Peyer's patch (tissue), 4 donors: Measurements from ENCODE around the gene TPP2. TPM values are rescaled to one million over a fixed set of nuclear protein-coding genes. Genes with fewer than 3 reads are reported as not detected.

Source experiments
- DNase-seq, 3 donors: peaks; one replicate each; pipeline ENCODE4 v3.0.0-alpha.2; 2017 to 2019
- H3K27ac ChIP-seq, 4 donors: fragments of 200-600 bp; sonication (generic); one replicate each; pipeline ENCODE4 v1.5.1; 2016 to 2019
- H3K27me3 ChIP-seq, 2 donors: fragments of 200-600 bp; sonication (generic); one replicate each; pipeline ENCODE4 v1.5.1; 2019
- H3K36me3 ChIP-seq, 3 donors: fragments of 200-600 bp; sonication (generic); one replicate each; pipeline ENCODE4 v1.5.1; 2016 to 2019
- H3K4me1 ChIP-seq, 4 donors: fragments of 200-600 bp; sonication (generic); one replicate each; pipeline ENCODE4 v1.5.1; 2016 to 2019
- H3K4me3 ChIP-seq, 4 donors: fragments of 200-600 bp; sonication (generic); 1 replicate in 3 of 4; 2 replicates in 1 of 4; pipeline ENCODE4 v1.5.1; 2016 to 2019; ENCODE audit warnings: mild to moderate bottlenecking in 1 of 4
- H3K9me3 ChIP-seq, 4 donors: fragments of 200-600 bp; sonication (generic); one replicate each; pipeline ENCODE4 v1.5.1; 2016 to 2019; ENCODE audit warnings: mild to moderate bottlenecking in 1 of 4
- POLR2A ChIP-seq, 2 donors: fragments of 450-650 bp; IDR thresholded peaks; one replicate each; pipeline ENCODE4 v1.5.1; 2017; ENCODE audit warnings: antibody characterized with exemption in 2 of 2, mild to moderate bottlenecking in 2 of 2, moderate library complexity in 2 of 2
- total RNA-seq, 4 donors: library from RNA; depleted of rRNA; stranded (reverse); fragments of >200 nt; gene quantifications; one replicate each; pipeline ENCODE4 v1.1.0, GENCODE V29; 2016
- TF ChIP-seq, protein P1 (sequence below), 6 experiments: fragments of 450-650 bp in 4 of 6; fragments of 200-600 bp in 2 of 6; sonication (generic) in 1 of 6; IDR thresholded peaks; one replicate each; pipeline ENCODE4 v1.5.1; 2017 to 2019; ENCODE audit warnings: antibody characterized with exemption in 6 of 6, mild to moderate bottlenecking in 3 of 6, moderate library complexity in 1 of 6

TPP2 gene
- total RNA-seq, 4 donors from 2014 or later, result 20.0 to 52.0 (median 28.6) TPM

DNA sequence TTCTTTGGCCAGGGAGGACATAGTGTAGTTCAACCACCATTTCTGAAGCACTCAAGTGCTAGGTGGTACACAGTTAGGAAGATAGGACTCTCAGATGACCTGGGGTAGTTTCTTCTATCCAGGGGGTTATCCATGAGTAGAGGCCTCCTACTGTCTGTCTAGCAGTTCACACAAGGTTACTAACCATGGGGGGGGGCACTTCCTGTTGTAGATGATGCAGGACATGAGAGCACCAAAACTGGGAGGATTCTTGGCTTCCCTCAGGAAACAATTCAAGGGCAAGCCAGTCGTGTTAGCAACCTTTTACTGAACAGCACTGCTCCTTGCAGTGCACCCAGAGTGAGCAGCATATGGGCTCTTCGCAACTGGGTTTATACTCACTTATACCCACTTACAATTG, 8.9 kb upstream of the TPP2 start:
- Histone ChIP-seq H3K9me3 (no peaks in the 10 kb centered on the region), H3K36me3 (no peaks in the 10 kb centered on the region), H3K4me3 (no peak overlapping the region), H3K27me3 (no peaks in the 10 kb centered on the region), H3K4me1 (peaks cover 0 to 6% (median 0%) of the 10 kb centered on the region in 4 donors), H3K27ac (no peak overlapping the region)
- DNase-seq, result no peak
- TF ChIP-seq, protein P1, sequence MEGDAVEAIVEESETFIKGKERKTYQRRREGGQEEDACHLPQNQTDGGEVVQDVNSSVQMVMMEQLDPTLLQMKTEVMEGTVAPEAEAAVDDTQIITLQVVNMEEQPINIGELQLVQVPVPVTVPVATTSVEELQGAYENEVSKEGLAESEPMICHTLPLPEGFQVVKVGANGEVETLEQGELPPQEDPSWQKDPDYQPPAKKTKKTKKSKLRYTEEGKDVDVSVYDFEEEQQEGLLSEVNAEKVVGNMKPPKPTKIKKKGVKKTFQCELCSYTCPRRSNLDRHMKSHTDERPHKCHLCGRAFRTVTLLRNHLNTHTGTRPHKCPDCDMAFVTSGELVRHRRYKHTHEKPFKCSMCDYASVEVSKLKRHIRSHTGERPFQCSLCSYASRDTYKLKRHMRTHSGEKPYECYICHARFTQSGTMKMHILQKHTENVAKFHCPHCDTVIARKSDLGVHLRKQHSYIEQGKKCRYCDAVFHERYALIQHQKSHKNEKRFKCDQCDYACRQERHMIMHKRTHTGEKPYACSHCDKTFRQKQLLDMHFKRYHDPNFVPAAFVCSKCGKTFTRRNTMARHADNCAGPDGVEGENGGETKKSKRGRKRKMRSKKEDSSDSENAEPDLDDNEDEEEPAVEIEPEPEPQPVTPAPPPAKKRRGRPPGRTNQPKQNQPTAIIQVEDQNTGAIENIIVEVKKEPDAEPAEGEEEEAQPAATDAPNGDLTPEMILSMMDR (IDR thresholded peaks at IDR 0.05), result no peak
- TF ChIP-seq POLR2A (IDR thresholded peaks at IDR 0.05), result no peak

DNA sequence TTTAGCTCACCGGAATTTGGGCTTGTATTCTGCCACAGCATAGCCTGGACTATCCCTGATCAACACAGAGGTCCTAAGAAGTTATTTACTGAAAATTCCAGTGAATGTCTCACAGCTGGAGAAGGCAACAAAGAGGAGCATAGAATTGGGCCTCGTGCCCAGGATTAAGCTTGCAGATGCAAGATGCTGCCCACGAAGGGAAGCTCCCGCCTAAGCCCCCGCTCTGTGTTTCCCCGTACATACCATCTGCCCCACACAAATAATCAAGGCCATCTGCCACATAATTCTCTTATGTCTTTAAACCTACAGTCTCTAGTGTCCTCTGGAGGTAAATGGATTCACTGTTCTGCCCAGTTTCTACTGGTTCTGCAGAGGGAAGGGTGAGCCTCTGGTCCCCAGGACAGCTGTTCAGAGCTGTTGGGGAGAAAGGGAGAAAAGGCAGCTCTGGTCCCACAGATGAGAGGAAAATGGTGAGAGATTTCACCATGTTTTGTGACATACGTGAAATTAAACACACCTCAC, 7.4 kb upstream of the TPP2 start:
- Histone ChIP-seq H3K4me3 (no peak overlapping the region), H3K36me3 (no peaks in the 10 kb centered on the region), H3K4me1 (peaks cover 0 to 9% (median 0%) of the 10 kb centered on the region in 4 donors), H3K9me3 (no peaks in the 10 kb centered on the region), H3K27ac (no peak overlapping the region), H3K27me3 (no peaks in the 10 kb centered on the region)
- TF ChIP-seq, protein P1 (IDR thresholded peaks at IDR 0.05), result no peak
- no peak for TF ChIP-seq POLR2A (IDR thresholded peaks at IDR 0.05)
- DNase-seq, result no peak

DNA sequence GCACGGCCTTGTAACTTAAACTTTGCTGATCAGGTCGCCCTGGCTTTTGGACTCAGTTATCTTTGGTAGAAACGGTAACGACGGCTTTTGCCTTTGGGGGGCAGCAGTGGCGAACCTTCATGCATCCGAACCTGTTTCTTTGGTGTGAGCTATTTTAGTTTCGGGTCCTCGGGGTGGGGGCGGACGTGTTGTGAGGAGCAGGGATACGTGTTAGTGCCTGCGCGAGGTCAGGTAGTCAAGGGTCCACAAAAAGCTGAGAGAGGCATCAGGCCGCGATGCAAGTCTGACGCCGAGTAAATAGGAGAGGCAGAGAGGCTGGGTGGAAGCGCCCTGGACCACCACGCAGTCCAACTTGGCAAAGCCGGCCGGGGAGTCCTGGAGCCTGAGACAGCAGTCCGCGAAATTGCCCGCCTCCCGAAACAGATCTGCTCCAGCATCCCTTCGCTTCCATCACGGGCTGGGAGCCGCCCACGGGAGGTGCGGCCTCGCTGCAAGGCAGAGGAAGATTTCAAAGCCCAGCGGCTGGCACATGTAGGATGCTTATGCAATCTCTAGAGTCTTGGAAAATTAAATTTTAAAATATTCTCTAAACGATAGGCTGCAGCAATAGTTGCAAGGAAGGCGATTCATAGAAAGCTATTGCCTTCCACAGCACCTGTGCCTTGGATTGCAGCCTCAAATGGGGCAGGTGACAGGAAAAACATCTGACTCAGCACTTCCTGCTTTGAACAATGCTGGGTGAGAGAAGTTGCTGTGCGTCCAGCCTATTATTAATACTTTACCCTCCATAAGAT, 4.6 kb upstream of the TPP2 start:
- H3K9me3 ChIP-seq, result no peaks in the 10 kb centered on the region
- DNase-seq, result peak; percentile 73 to 91 (median 86)
- peak overlapping the region; percentile 43 to 73 (median 63) for H3K4me3 ChIP-seq
- TF ChIP-seq POLR2A (IDR thresholded peaks at IDR 0.05), result no peak
- TF ChIP-seq, protein P1 (IDR thresholded peaks at IDR 0.05), result peak; percentile 51 to 63 (median 60)
- no peaks in the 10 kb centered on the region for H3K36me3 ChIP-seq
- H3K27me3 ChIP-seq, result no peaks in the 10 kb centered on the region
- peaks cover 0 to 9% (median 0%) of the 10 kb centered on the region in 4 donors for H3K4me1 ChIP-seq
- peak overlapping the region; percentile 68 to 88 (median 72) for H3K27ac ChIP-seq

DNA sequence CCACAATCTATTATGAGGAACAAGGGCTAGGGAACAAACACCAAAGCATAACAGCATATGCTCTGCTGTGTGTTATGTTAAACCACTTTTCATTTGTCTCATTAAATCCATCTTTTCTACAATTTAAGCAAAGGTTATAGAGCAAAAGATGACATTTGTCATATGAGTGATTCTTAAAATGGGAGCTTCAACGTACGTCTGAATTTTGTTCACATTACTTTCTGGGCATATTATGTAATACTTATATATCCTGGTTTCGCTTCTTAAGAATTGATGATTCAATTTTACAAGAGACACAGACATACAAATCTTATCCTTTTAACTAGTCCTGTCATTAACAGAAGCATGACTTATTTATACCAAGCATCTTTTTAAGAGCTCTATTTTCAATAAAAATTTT, 3.3 kb upstream of the TPP2 start:
- no peak for DNase-seq
- H3K4me1 ChIP-seq, result peaks cover 0 to 16% (median 0%) of the 10 kb centered on the region in 4 donors
- TF ChIP-seq, protein P1 (IDR thresholded peaks at IDR 0.05), result no peak
- TF ChIP-seq POLR2A (IDR thresholded peaks at IDR 0.05), result no peak
- no peaks in the 10 kb centered on the region for H3K27me3 ChIP-seq
- no peaks in the 10 kb centered on the region for H3K36me3 ChIP-seq
- no peaks in the 10 kb centered on the region for H3K9me3 ChIP-seq
- no peak overlapping the region for H3K4me3 ChIP-seq
- H3K27ac ChIP-seq, result peak overlapping the region in 1 of 4 donors; percentile 68

DNA sequence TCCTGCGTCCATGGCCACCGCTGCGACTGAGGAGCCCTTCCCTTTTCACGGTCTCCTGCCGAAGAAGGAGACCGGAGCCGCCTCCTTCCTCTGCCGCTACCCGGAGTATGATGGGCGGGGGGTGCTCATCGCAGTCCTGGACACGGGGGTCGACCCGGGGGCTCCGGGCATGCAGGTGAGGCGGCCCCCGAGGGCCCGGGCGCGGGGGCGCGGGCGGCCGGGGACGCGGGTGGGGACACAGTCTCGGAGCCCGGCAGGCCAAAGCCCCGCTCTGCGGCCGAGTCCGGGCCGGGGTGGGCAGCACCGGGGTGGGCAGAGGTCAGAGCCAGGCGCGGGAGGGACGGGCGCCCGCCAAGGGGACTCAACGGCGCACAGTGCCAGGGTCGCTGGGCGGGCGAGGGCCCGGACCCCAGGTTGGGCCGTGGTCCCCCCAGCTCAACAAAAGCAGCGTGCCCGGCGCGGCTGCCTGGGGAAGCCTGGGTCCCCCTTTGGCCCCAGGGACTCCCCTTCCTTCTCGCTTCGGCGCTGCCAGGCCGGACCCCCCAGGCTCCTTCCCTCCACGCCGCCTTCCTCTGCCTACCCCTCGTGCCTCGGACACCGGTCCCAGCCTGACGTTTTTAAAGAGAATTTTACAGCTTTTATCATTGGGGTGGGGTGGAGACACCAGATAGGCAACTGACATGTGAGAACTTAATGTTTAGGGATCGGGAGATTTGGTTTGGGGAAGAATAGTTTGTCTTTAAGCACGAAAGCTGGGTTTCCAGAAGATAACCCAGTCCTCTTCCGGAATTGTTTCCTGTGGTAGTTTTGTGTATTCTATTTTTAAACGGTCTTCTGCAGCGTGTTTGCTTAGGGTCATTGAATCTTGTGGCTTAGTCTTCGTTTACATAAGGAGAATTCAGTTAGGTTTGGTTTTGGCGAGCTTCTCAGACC, 509 bp downstream of the TPP2 start:
- H3K36me3 ChIP-seq, result no peaks in the 10 kb centered on the region
- TF ChIP-seq, protein P1 (IDR thresholded peaks at IDR 0.05), result no peak
- no peak for TF ChIP-seq POLR2A (IDR thresholded peaks at IDR 0.05)
- peak overlapping the region; percentile 97 to 99 (median 98) for H3K27ac ChIP-seq
- peak overlapping the region; percentile 82 to 96 (median 88) for H3K4me3 ChIP-seq
- peaks cover 0 to 25% (median 0%) of the 10 kb centered on the region in 4 donors for H3K4me1 ChIP-seq
- no peaks in the 10 kb centered on the region for H3K9me3 ChIP-seq
- DNase-seq, result peak; percentile 25 to 61 (median 59)
- no peaks in the 10 kb centered on the region for H3K27me3 ChIP-seq
